HPDE6-E6E7 (cell line): ENCODE measurements around the gene SLIT3.

Experiments used
- DNase-seq: peaks from one replicate; pipeline ENCODE4 v3.0.0; 2011; ENCODE audit warnings: missing footprints; ENCODE audit errors: extremely low spot score

The SLIT3 gene

GRCh38 chr5:169265888-169266287 lies 35.1 kb downstream of the SLIT3 start:
- DNase-seq, result peak; percentile 9

GRCh38 chr5:169263591-169263990 lies 37.3 kb downstream of the SLIT3 start:
- DNase-seq, result no peak

GRCh38 chr5:169260896-169261569 lies 39.9 kb downstream of the SLIT3 start:
- DNase-seq, result no peak

GRCh38 chr5:169258372-169259000 lies 42.5 kb downstream of the SLIT3 start:
- no peak for DNase-seq

GRCh38 chr5:169256191-169256590 lies 44.7 kb downstream of the SLIT3 start:
- DNase-seq, result no peak

GRCh38 chr5:169253071-169253470 lies 47.9 kb downstream of the SLIT3 start:
- no peak for DNase-seq

- DNase-seq, result no peak
These were observed 49.4 kb downstream of the SLIT3 start for GRCh38 chr5:169251333-169252084.

- DNase-seq, result no peak
These were observed 50.1 kb downstream of the SLIT3 start for GRCh38 chr5:169250887-169251286.

GRCh38 chr5:169248996-169249395 lies 51.9 kb downstream of the SLIT3 start:
- no peak for DNase-seq

- DNase-seq, result no peak
These were observed 52.4 kb downstream of the SLIT3 start for GRCh38 chr5:169248550-169248949.

- no peak for DNase-seq
These were observed 56.1 kb downstream of the SLIT3 start for GRCh38 chr5:169244812-169245211.

GRCh38 chr5:169243651-169244422 lies 57.1 kb downstream of the SLIT3 start:
- DNase-seq, result no peak

GRCh38 chr5:169242849-169243186 lies 58.1 kb downstream of the SLIT3 start:
- DNase-seq, result no peak

GRCh38 chr5:169242175-169242848 lies 58.6 kb downstream of the SLIT3 start:
- no peak for DNase-seq

GRCh38 chr5:169229342-169229892 lies 71.5 kb downstream of the SLIT3 start:
- DNase-seq, result no peak

GRCh38 chr5:169226895-169227294 lies 74.0 kb downstream of the SLIT3 start:
- no peak for DNase-seq

- DNase-seq, result no peak
These were observed 75.0 kb downstream of the SLIT3 start for GRCh38 chr5:169225830-169226356.

- DNase-seq, result no peak
These were observed 77.4 kb downstream of the SLIT3 start for GRCh38 chr5:169223595-169223953.

GRCh38 chr5:169222934-169223594 lies 77.9 kb downstream of the SLIT3 start:
- DNase-seq, result no peak

- no peak for DNase-seq
These were observed 79.4 kb downstream of the SLIT3 start for GRCh38 chr5:169221519-169221918.

GRCh38 chr5:169219961-169220360 lies 81.0 kb downstream of the SLIT3 start:
- no peak for DNase-seq
